Fibroblast of skin of scalp (primary cell): ENCODE results near the gene RHOXF1. TPM values are rescaled to one million over a fixed set of nuclear protein-coding genes. Genes with fewer than 3 reads are reported as not detected.
"Not testable (repeated sequence)": the region's sequence is repeated elsewhere in the genome, so short reads cannot be mapped to it uniquely, and the experiment has no call there.

Source experiments
- DNase-seq: peaks from one replicate; pipeline ENCODE4 v3.0.0-alpha.2; 2013
- polyA plus RNA-seq, 2 experiments: library from polyadenylated mRNA; unstranded; fragments of 120-200 nt; gene quantifications; one replicate each; pipeline ENCODE4 v1.2.1, GENCODE V29; 2013; ENCODE audit not compliant: insufficient read length in 2 of 2

The RHOXF1 gene, protein sequence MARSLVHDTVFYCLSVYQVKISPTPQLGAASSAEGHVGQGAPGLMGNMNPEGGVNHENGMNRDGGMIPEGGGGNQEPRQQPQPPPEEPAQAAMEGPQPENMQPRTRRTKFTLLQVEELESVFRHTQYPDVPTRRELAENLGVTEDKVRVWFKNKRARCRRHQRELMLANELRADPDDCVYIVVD
- not detected for polyA plus RNA-seq (2013, experiment 1 of 2; ENCODE audit: insufficient read length)
- not detected for polyA plus RNA-seq (2013, experiment 2 of 2; ENCODE audit: insufficient read length)

DNA sequence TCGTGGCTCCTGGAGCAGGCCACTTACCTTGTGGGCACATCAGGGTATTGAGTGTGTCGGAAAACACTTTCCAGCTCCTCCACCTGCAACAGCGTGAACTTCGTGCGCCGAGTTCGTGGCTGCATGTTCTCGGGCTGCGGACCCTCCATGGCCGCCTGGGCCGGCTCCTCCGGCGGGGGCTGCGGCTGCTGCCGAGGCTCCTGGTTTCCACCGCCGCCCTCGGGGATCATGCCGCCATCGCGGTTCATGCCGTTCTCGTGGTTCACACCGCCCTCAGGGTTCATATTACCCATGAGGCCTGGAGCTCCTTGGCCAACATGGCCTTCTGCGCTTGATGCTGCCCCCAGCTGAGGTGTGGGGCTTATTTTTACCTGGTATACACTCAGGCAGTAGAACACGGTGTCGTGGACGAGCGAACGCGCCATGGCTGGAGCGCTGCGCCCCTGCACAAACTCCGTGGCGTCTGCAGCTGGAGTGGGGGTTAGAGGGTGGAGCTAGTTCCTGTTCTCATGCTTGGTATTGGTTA is at the start of gene RHOXF1:
RHOXF1 (minus strand) TSS at position 476 of the 526 bp plus-strand sequence; CDS start at position 425, 51 bp downstream.
- DNase-seq = no peak

DNA sequence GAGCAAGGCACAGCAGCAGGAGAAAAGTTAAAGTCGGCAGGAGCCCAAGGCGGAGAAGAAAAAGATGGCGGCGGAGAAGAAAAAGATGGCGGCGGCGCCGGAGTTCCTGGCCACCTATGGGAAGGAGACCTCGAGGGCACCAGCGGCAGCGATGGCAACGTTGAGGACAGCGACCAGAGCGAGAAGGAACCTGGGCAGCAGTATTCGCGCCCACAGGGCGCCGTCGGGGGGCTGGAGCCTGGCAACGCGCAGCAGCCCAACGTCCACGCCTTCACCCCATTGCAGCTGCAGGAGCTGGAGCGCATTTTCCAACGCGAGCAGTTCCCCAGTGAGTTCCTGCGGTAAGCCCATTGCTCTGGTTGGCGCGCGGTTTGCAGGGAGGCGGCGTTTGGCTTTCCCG is 43.4 kb upstream of the RHOXF1 start:
- DNase-seq = not testable (repeated sequence)

DNA sequence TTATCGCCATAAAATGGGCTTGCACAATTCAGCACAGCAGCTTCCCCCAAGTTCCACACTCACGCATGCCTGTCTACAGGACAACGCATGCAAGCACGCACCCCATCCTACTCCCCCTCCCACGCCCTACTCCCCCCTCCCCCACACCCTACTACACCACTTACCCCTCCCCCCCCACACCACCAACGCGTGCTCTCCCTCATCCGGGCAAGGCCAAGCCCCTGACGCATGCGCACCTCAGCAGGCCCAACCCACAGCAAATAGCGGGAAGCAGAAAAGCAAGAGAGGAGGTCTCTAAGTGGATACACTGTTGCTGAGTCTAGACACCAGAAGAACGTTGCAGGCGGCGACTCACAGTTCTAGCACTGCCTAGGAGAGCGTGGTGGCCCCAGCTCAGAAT is 42.6 kb upstream of the RHOXF1 start, which contains the start of gene RHOXF2:
RHOXF2 (plus strand) TSS at position 301 of the 400 bp plus-strand sequence. CDS start 138 bp downstream, outside the sequence.
- not testable (repeated sequence) for DNase-seq

DNA sequence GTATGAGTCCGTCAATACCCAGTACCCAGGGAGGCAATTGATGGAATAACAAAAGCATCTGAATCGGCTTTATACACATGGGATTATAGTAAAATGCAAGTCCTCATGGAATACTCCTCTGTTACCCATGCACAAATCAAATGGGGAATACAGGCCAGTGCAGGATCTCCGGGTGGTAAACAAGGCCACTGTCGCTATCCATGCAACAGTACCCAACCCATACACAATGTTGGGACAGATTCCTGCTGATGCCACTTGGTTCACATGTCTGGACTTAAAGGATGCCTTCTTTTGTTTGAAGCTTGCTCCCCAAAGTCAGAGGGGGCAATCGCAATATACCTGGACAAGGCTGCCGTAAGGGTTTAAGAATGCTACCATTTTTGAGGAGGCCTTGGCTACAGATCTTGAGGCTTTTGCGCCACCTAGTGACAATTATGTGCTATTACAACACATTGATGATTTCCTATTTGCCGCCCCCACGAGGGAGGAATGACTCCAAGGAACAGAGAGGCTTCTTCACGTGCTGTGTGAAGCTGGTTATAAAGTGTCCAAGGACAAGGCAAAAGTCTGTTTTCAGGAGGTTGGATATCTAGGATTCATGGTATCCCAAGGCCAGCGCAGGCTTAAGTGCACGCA is 34.5 kb upstream of the RHOXF1 start:
- not testable (repeated sequence) for DNase-seq

DNA sequence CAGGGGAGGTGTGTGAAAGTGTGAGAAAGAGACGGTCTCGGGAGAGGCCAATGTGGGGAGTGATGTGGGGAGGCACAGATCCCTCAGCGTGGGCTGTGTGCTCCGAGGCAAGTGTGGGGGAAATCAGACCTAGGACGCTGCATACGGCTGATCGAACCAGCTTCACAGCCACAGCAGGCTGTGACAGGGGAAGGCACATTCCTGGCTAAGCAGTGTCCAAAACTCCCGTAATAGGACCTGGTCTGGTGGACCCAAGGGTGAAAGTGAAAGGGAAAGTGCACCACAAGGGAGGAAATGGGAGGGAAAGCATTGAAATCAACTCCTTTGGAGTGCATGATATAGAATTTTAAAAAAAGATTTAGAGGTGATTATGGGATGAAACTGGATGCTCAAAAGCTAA is 31.8 kb upstream of the RHOXF1 start:
- no peak for DNase-seq

DNA sequence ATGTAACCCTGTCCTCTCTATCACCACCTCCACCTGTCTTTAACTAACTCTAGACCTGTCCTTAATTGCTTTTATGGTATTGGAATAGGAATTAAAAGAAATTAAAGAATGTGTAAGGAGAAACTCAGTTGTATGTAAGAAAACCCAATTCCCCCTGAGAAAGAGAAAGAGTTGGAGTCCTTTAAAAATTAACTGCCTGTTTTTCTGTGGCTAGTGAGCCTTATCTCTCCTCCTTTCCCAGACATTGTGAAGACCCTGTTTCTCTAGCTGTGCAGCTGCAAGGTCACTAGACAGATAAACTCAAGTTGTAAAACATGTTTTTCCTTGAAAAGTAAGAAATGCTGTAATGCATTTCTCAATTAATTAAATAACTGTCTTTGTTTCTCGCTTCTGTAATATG is 30.6 kb upstream of the RHOXF1 start:
- not testable (repeated sequence) for DNase-seq

DNA sequence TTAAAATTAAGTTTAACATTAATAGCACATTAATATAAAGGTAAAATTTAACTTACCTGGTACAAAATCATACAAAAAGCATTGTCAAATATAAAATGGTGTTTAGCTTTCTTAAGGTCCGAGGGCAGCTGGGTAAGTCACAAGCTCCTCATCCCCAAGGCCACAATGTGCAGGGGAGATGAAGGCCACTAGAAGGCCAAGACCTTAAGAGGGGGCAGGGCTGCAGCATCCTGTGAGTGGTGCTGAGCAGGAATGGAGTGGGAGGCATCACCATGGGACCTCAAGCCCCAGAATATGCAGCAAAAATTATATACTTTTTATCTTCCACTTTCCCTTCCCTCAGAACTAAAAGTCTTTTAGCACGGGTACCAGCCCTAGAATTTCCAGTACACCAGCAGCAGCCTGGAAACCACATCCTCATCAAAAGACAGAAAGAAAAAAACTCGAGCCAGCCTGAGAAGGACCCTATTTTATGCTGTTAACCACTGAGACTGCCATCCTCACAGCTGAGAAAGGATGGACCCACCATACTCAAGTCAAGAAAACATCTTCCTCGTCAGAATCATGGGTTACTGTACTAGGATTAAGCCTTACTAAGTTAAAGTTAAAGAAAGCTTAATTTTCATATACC is 29.7 kb upstream of the RHOXF1 start:
- no peak for DNase-seq

DNA sequence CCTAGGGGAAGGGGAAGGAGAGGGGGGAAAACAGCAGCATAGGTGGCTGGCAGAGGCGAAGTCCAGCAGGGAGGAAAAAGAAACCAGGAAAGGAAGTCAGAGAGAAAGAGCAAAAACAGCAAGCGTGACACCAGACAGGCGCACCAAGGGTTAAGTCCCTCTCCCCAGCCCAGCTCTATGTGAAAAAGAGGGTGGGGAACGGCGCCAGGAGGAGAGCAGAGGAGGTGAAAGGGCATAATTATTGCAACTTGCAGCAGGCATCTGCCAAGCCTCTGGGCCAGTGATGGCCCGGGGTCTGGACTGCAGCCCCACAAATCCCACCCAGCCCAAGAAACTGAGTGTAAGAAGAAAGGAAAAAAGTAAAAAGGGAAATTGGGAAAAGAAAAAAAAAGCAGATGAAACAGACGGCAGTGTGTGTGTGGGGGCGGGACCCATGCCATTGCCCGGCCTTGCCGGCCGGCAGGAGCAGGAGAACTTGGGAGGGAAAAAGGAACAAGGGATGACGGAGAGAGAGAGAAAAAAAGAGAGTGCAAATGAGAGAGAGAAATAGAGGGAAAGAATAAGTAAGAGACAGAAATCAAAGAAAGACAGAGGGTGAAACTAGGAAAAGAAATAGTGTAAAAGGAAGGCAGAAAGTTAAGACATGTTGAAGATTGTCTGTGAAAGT is 28.6 kb upstream of the RHOXF1 start:
- DNase-seq = no peak

DNA sequence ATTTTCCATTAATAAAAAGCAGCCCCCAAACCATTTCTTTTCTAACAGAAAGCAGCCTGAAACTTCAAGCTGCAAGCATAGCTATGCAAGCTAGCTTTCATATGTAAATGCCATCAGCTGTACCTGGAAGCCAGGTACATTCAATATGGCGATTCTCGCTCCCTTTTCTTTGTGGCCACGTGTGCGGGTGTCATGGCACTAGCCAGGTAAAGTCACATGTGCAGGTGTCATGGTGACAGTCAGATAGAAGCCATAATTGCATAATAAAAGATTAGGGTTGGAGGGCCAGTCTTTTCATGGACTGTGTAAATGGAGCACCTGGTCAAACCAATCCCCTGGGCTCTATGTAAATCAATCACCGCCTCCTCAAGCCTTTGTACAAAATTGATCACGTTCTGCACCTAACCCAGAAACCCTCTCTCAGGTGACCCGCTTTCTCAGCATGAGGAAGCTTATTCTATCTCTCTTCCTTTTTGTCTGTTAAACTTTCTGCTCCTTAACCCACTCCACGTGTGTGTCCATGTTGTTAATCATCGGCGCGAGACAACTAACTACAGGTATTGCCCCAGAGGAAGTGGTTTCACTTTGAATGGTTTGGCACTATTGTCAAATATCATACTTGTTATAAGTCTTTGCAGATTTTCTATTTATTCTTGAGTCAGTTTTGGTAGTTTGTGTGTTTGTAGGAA is 24.7 kb upstream of the RHOXF1 start:
- no peak for DNase-seq

DNA sequence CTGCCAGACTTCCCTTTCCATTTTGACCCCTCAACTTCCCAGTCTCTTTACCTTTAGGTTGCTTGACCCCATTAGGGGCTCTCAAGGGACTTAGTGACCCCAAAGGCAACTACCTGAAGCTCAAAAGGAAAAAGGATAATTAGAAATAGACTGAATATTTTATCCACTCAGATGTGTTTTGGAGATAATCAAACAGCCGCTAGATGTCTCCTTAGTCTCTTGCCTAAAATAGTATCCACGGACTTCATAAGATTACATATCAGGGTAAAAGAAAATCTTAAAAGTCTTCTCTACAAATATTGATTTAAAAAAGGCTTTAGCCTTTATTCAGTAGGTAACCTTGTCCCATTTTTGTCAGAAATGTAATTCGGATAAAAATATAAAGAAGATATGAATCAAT is 21.7 kb upstream of the RHOXF1 start:
- DNase-seq = no peak

DNA sequence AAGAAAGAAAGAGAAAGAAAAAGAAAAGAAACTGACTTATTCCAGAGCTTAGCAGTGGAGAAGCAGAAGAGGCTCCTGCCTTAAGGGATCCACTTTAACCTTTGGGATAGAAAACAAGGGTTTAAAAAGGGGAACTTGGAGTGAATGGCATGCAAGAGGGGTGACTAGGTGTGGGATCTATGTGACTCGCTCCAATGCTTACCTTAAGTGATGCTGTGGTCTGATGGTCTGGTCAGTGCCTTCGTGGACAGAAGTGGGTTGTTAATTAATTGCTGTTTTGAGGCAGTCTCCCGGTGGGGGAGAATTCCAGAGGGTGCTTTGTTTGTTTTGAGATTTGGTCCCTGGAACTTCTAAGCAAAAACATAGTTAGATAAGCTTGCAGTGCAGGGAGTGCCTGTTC is 21.1 kb upstream of the RHOXF1 start:
- no peak for DNase-seq

DNA sequence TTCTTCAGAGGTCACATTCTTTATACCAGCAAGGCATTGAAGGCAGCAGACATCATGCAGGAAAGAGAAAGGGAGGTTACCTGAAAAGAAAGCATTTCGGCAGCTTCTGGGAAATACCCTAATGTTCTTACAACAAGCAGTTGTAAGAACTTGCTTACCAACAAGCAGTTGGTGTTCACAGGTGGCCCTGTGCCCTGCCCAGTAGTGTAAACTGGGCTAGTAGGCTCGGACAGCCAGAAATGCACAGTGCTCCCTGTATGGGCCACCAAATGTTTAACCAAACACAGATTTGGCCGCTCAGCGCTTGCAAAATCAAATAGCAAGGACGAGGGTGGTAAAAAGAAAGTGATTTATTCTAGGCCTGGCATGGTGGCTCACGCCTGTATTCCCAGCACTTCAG is 20.4 kb upstream of the RHOXF1 start:
- no peak for DNase-seq

DNA sequence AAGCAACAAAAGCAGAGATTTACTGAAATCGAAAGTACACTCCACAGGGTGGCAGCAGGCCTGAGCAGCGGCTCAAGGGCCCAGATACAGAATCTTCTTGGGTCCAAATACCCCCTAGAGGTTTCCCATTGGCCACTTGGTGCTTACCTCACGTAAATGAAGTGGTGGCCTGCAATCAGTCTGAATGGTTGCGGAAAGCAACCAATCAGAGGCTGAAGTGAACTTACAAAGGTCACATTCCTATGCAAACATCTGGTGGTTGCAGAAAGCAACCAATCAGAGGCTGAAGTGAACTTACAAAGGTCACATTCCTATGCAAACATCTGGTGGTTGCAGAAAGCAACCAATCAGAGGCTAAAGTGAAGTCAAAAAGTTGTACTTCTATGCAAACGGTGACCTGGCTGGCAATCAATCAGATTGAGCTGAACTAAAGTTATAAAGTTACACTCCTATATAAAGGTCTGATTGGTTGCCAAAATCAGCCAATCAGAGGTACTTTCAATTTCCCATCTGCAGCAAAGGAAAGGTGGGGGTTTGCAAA is 12.7 kb upstream of the RHOXF1 start:
- DNase-seq = not testable (repeated sequence)

DNA sequence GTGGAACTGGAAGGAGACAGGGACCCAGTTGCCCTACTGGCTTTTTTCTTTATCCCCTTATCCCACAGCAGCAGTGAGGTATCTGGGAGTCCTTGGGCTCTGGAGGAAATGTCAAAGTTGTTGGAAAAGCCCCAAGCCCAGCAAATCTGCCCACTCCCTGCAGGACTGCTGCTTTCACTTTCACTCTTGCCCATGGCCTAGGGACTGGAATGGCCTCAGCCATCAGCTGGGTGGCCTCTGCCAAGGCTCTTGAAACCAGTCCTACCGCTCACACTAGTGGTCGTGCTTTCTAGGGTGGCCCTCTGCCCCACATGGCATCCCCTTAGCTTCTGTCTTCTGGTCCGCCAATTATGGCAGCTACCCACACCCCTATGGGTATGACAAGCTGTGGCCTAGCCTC is 9.7 kb upstream of the RHOXF1 start:
- no peak for DNase-seq

DNA sequence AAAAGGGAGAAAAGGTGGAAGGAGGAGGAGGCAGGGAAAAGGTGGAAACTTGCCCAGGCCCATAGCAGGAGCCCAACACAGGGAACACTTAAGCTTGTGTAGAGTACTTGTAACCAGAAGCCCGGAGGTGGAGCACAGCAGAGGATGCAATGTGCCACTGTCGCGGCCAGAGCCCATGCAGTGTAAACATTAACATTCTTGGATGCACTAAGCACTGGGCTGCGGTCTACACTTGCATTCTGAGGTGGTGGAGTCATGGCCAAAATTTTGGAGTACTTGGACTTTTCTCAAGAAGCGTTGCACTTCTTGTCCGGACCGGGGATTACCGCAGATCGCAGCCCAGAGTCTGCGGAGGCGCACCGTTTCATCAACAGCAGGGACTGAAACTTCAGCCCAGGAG is 4.5 kb upstream of the RHOXF1 start:
- no peak for DNase-seq

DNA sequence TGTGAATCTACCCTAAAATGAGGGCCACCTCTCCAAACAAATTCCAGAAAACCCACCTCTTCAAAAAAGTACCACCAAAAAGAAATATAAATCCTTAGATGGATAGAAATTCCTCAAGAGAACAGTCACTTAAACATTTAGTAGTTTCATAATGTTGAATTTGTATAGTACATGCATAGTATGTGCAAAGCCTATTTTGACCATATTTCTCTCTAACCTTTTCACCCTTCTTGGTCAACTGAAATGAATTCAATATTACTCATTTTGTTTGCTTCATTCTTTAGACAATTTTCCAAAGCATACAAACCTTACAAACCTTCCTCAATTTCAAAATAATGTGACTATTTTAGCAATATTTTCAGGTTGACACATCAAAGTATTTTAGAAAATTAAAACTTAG is 4.1 kb downstream of the RHOXF1 start:
- no peak for DNase-seq

DNA sequence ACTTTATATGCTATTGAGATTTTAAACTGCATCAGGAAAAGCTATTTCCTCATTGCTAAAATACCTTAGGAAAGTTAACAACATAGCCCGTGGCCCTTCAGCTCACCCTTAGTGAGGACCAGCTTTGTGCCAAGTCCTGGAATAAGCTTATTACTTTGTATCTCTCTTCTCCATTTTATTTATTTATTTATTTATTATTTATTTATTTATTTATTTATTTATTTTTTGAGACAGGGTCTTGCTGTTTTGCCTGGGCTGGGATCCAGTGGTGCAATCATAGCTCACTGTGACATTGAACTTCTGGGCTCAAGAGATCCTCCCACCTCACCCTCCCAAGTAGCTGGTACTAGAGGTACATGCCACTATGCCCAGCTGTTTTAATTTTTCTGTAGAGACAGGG is 6.3 kb downstream of the RHOXF1 start:
- no peak for DNase-seq

DNA sequence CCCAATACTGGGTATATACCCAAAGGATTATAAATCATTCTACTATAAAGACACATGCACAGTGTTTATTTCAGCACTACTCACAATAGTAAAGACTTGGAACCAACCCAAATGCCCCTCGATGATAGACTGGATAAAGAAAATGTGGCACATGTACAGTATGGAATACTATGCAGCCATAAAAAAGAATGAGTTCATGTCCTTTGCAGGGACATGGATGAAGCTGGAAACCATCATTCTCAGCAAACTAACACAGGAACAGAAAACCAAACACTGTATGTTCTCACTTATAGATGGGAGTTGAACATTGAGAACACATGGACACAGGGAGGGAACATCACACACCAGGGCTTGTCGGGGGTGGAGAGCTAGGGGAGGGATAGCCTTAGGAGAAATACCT is 11.0 kb downstream of the RHOXF1 start:
- not testable (repeated sequence) for DNase-seq

DNA sequence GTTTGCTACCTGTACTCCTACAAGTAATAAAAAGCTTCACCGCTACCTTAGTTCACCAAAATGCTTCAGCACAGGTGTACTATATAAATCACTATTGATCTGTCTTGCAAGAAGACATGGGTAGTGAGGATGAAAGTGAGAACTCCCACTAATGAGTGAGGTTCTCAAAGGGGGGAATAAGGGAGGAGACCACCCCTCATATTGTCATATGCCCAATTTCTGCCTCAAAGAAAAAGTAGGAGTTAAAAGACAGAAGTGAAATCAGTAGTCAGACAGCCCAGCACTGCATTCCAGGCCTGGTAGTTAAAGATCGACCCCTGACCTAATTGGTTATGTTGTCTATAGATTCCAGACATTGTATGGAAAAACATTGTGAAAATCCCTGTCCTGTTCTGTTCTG is 14.7 kb downstream of the RHOXF1 start:
- not testable (repeated sequence) for DNase-seq

DNA sequence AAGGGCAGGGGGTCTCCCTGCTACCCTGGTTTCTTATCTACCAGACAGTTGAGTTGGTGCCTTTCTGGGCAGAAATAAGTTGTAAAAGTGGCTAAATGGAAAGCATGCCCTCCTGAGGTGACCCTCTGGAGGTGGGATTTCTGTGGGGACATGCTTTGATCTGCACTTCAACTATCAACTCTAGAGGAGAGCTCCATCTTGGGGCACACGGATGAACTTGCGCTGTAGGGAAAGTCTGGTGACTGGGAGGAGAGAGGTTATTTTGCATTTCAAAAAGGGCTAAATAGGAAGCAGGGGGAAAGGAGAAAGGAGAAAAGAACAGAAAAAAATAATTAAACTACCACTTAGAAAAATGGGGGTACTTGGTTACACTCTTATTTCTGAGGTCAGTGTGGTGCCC is 25.5 kb downstream of the RHOXF1 start:
- DNase-seq = no peak

DNA sequence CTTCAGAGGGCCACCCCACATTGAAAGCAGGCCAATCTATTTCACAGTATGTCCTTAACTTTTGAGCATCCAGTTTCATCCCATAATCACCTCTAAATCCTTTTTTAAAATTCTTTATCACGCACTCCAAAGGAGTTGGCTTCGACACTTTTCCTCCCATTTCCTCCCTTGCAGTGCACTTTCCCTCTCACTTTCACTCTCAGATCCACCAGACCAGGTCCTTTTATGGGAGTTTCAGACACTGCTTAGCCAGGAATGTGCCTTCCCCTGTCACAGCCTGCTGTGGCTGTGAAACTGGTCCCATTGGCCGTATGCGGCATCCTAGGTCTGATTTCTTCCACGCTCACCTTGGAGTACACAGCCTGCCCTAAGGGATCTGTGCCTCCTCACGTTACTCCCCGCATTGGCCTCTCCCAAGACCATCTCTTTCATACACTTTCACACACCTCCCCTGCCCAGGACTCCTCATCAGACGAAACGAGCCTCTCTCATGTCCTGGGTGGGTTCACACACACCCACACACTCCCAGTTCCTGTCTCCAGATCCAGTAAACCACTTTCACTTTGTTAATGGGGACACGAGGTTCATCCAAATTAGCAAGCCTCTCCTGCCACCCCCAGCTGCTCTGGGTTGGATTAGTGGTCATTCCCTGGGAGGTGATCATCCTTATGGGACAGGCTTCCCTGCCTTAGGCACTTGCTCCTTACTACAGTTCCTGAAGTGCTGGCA is 28.3 kb downstream of the RHOXF1 start:
- DNase-seq = no peak
